Body of pancreas (tissue), 4 donors: ENCODE data around the gene DPYD.

Experiments used
- CTCF ChIP-seq, 7 experiments: fragments of 450-650 bp in 4 of 7; fragments of 200-600 bp in 3 of 7; sonication (generic) in 3 of 7; IDR thresholded peaks; one replicate each; pipeline ENCODE4 v1.5.1; 2016 to 2019; ENCODE audit warnings: antibody characterized with exemption in 7 of 7
- POLR2A ChIP-seq, 3 donors: fragments of 450-650 bp; IDR thresholded peaks; one replicate each; pipeline ENCODE4 v1.6.1; 2016; ENCODE audit warnings: antibody characterized with exemption in 3 of 3, mild to moderate bottlenecking in 2 of 3

- TF ChIP-seq CTCF (IDR thresholded peaks at IDR 0.05) (no peak), POLR2A (IDR thresholded peaks at IDR 0.05) (no peak)
These were observed 727.8 kb downstream of the DPYD start for GRCh38 chr1:97192872-97193572.
